Measurements from ENCODE around the gene CPXCR1.
"Not testable (repeated sequence)": the region's sequence is repeated elsewhere in the genome, so short reads cannot be mapped to it uniquely, and the experiment has no call there.

CPXCR1 gene

GRCh38 chrX:88746925-88747324 is at the start of gene CPXCR1:
Gene CPXCR1, plus strand, starts transcription at chrX:88747225. Its CDS starts 6,190 bp downstream, at chrX:88753415.
- H3K27me3 ChIP-seq (ENCODE audit: low read length), result no peaks in the 10 kb centered on the region
- H3K4me3 ChIP-seq (ENCODE audit: insufficient read depth, low read length, poor library complexity, severe bottlenecking), result no peak within 1 kb of the TSS
- H3K9ac ChIP-seq (ENCODE audit: low read length), result no peak within 1 kb of the TSS
- no peaks in the 10 kb centered on the region for H4K20me1 ChIP-seq (ENCODE audit: low read depth, low read length)
- no peaks in the 10 kb centered on the region for H3K79me2 ChIP-seq (ENCODE audit: insufficient read depth, low read length)
- H2AFZ ChIP-seq (ENCODE audit: low read depth, low read length, severe bottlenecking), result no peak within 1 kb of the TSS
- TF ChIP-seq CTCF (IDR thresholded peaks at IDR 0.05; ENCODE audit: insufficient read depth, low read length, poor library complexity, severe bottlenecking) (no peak), EZH2phosphoT487 (conservative IDR thresholded peaks at IDR 0.05; ENCODE audit: low read length) (no peak)
- H3K9me2 ChIP-seq (replicated peaks; ENCODE audit: insufficient read depth, low read length), result no peaks in the 10 kb centered on the region
- no peaks in the 10 kb centered on the region for H3K9me3 ChIP-seq (ENCODE audit: insufficient read depth, low read length)
- no peaks in the 10 kb centered on the region for H3F3A ChIP-seq (ENCODE audit: insufficient read depth)
- H3K4me2 ChIP-seq (ENCODE audit: low read depth, low read length, poor library complexity, severe bottlenecking), result no peak within 1 kb of the TSS
- H3K36me3 ChIP-seq (ENCODE audit: low read length), result no peaks in the 10 kb centered on the region
- H3K27ac ChIP-seq (ENCODE audit: low read depth, low read length), result no peak within 1 kb of the TSS

GRCh38 chrX:88735835-88736234 is 11.2 kb upstream of the CPXCR1 start:
- no peaks in the 10 kb centered on the region for H3K9me2 ChIP-seq (replicated peaks; ENCODE audit: insufficient read depth, low read length)
- H3K79me2 ChIP-seq (ENCODE audit: insufficient read depth, low read length), result no peaks in the 10 kb centered on the region
- no peaks in the 10 kb centered on the region for H3K9me3 ChIP-seq (ENCODE audit: insufficient read depth, low read length)
- H3K36me3 ChIP-seq (ENCODE audit: low read length), result no peaks in the 10 kb centered on the region
- no peak overlapping the region for H2AFZ ChIP-seq (ENCODE audit: low read depth, low read length, severe bottlenecking)
- TF ChIP-seq EZH2phosphoT487 (conservative IDR thresholded peaks at IDR 0.05; ENCODE audit: low read length) (no peak), CTCF (IDR thresholded peaks at IDR 0.05; ENCODE audit: insufficient read depth, low read length, poor library complexity, severe bottlenecking) (no peak)
- no peak overlapping the region for H3K9ac ChIP-seq (ENCODE audit: low read length)
- no peaks in the 10 kb centered on the region for H3F3A ChIP-seq (ENCODE audit: insufficient read depth)
- no peak overlapping the region for H3K4me3 ChIP-seq (ENCODE audit: insufficient read depth, low read length, poor library complexity, severe bottlenecking)
- H3K4me2 ChIP-seq (ENCODE audit: low read depth, low read length, poor library complexity, severe bottlenecking), result no peak overlapping the region
- H4K20me1 ChIP-seq (ENCODE audit: low read depth, low read length), result no peaks in the 10 kb centered on the region
- no peak overlapping the region for H3K27ac ChIP-seq (ENCODE audit: low read depth, low read length)
- no peaks in the 10 kb centered on the region for H3K27me3 ChIP-seq (ENCODE audit: low read length)

- not testable (repeated sequence) for H3K27me3 ChIP-seq (ENCODE audit: low read length); H3K4me3 ChIP-seq (ENCODE audit: insufficient read depth, low read length, poor library complexity, severe bottlenecking); H2AFZ ChIP-seq (ENCODE audit: low read depth, low read length, severe bottlenecking); H3F3A ChIP-seq (ENCODE audit: insufficient read depth); H3K9ac ChIP-seq (ENCODE audit: low read length); H3K9me3 ChIP-seq (ENCODE audit: insufficient read depth, low read length); H3K79me2 ChIP-seq (ENCODE audit: insufficient read depth, low read length); H3K4me2 ChIP-seq (ENCODE audit: low read depth, low read length, poor library complexity, severe bottlenecking); H3K9me2 ChIP-seq (replicated peaks; ENCODE audit: insufficient read depth, low read length); H4K20me1 ChIP-seq (ENCODE audit: low read depth, low read length); H3K27ac ChIP-seq (ENCODE audit: low read depth, low read length); H3K36me3 ChIP-seq (ENCODE audit: low read length)
Observed at GRCh38 chrX:88746215-88746614, 810 bp upstream of the CPXCR1 start.

GRCh38 chrX:88752339-88752738 is 5.3 kb downstream of the CPXCR1 start:
- H4K20me1 ChIP-seq (ENCODE audit: low read depth, low read length); H3K27me3 ChIP-seq (ENCODE audit: low read length); H2AFZ ChIP-seq (ENCODE audit: low read depth, low read length, severe bottlenecking); H3K36me3 ChIP-seq (ENCODE audit: low read length); H3K9me2 ChIP-seq (replicated peaks; ENCODE audit: insufficient read depth, low read length); H3K79me2 ChIP-seq (ENCODE audit: insufficient read depth, low read length); H3K9me3 ChIP-seq (ENCODE audit: insufficient read depth, low read length); H3K9ac ChIP-seq (ENCODE audit: low read length); H3F3A ChIP-seq (ENCODE audit: insufficient read depth); H3K4me3 ChIP-seq (ENCODE audit: insufficient read depth, low read length, poor library complexity, severe bottlenecking); H3K27ac ChIP-seq (ENCODE audit: low read depth, low read length); H3K4me2 ChIP-seq (ENCODE audit: low read depth, low read length, poor library complexity, severe bottlenecking): not testable (repeated sequence)
